Measurements from ENCODE around the gene ELMO1. TPM values are rescaled to one million over a fixed set of nuclear protein-coding genes. Genes with fewer than 3 reads are reported as not detected.

ELMO1 gene
- total RNA-seq, 2 experiments from 2014 or later, result 72.8 to 75.3 TPM

DNA sequence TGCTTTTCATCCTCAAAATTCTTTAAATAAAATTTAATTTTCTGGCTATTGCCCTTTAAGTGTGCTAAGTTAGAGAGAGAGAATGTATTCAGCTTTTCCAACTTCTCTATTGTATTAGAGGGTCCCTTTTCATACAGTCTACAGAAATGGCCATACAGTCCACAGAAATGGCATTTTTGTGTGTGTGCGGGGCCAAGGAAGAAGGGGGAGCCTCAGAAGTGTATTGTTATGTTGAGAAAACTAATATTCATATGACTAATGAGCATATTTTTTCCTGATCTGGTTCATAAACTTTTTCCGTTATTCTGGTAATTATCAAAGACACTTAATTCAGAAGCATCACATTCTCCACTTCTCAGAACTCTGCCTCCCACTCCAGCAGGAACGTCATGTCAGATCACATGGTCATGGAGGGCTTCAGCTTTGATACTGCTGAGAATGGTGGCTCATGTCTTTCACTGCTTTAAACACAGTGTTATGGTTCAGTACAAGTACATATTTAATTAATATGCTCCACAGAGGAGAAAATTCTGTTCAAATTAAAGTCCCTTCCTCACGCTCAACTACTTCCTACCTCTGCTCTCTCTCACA, 37.1 kb downstream of the ELMO1 start:
- intact Hi-C loops (cut with micrococcal nuclease), result loop anchor here (5.0 kb wide), 2 partner anchors 36 to 49 kb away; partner anchors contain the start of gene ELMO1
- peak overlapping the region; percentile 24 for H3K4me3 Mint-ChIP-seq
- POLR2A ChIA-PET, result interaction anchor here (1.0 to 1.4 kb wide), 2 partner anchors 9 to 36 kb away, joined by 4 read pairs; no protein-coding TSS in a partner anchor
- peaks cover 62% of the 10 kb centered on the region for H3K4me1 Mint-ChIP-seq (ENCODE audit: low read depth)
- peaks cover 9% of the 10 kb centered on the region for H3K9me3 Mint-ChIP-seq
- peak overlapping the region; percentile 87 for H3K27ac Mint-ChIP-seq
- CTCF ChIA-PET, result interaction anchor here (0.8 to 1.6 kb wide), 5 partner anchors 16 to 69 kb away, joined by 3 to 5 read pairs (median 4); partner anchors contain the start of gene ELMO1
- ATAC-seq (peak; percentile 52), DNase-seq (peak; percentile 77)
- H3K27me3 Mint-ChIP-seq, result no peaks in the 10 kb centered on the region
- peaks cover 16% of the 10 kb centered on the region for H3K36me3 Mint-ChIP-seq (ENCODE audit: low read depth)
- TF ChIP-seq, protein P1, sequence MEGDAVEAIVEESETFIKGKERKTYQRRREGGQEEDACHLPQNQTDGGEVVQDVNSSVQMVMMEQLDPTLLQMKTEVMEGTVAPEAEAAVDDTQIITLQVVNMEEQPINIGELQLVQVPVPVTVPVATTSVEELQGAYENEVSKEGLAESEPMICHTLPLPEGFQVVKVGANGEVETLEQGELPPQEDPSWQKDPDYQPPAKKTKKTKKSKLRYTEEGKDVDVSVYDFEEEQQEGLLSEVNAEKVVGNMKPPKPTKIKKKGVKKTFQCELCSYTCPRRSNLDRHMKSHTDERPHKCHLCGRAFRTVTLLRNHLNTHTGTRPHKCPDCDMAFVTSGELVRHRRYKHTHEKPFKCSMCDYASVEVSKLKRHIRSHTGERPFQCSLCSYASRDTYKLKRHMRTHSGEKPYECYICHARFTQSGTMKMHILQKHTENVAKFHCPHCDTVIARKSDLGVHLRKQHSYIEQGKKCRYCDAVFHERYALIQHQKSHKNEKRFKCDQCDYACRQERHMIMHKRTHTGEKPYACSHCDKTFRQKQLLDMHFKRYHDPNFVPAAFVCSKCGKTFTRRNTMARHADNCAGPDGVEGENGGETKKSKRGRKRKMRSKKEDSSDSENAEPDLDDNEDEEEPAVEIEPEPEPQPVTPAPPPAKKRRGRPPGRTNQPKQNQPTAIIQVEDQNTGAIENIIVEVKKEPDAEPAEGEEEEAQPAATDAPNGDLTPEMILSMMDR (IDR thresholded peaks at IDR 0.05), result no peak

DNA sequence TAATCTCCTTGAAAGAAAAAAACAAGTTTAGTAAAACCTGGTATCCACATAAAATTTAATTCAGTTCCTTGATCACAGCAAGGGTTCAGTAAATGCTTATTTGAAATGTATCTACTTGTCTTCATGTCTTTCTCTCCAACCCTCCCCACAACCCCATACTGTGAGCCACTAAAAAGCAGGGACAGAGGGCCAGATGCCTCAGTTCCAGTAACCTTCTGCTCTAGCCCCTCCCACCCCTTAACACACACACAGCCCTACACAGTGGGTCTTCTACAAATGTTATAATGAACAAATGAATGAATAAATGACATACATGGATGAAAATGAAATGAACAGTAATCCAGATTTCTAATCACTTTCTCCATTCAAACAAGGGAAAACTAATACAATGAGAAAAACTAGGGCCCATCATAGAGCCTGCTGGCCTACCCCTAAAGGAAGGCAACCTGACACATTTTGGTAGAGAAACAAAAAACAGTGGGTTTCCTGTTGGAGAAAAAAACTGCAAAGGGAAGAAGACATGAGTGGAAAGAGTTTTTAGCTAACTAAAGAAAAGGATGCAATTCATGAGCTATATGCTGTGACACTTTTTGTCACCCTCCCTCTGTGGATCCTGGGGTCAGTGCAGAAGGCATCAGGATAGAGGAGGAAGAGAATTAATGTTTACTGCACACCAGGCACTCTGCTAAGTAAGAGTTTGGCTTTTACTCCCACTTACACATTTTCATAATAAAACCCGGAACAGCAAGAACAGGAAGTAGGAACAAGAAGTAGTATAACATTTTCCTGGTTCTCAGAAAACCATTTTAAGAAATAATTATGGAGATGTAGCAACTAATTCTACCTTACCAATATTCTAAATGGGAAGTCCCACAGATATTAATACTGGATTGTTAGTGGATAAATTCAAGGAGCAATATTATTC, 38.1 kb downstream of the ELMO1 start:
- TF ChIP-seq, protein P1 (IDR thresholded peaks at IDR 0.05), result no peak
- peak overlapping the region; percentile 87 for H3K27ac Mint-ChIP-seq
- H3K9me3 Mint-ChIP-seq, result peaks cover 9% of the 10 kb centered on the region
- peaks cover 16% of the 10 kb centered on the region for H3K36me3 Mint-ChIP-seq (ENCODE audit: low read depth)
- POLR2A ChIA-PET, result interaction anchor here (1.0 to 2.4 kb wide), 5 partner anchors 10 to 69 kb away, joined by 4 to 12 read pairs (median 4); partner anchors contain the start of gene ELMO1
- intact Hi-C loops (cut with micrococcal nuclease), result loop anchor here (5.0 kb wide), 2 partner anchors 37 to 48 kb away; partner anchors contain the start of gene ELMO1
- CTCF ChIA-PET, result interaction anchor here (0.6 to 1.6 kb wide), 7 partner anchors 17 to 403 kb away, joined by 3 to 4 read pairs (median 3); partner anchors contain the start of gene ELMO1
- peak overlapping the region; percentile 48 for H3K4me3 Mint-ChIP-seq
- H3K27me3 Mint-ChIP-seq, result no peaks in the 10 kb centered on the region
- DNase-seq (peak; percentile 39), ATAC-seq (peak; percentile 49)
- H3K4me1 Mint-ChIP-seq (ENCODE audit: low read depth), result peaks cover 69% of the 10 kb centered on the region

DNA sequence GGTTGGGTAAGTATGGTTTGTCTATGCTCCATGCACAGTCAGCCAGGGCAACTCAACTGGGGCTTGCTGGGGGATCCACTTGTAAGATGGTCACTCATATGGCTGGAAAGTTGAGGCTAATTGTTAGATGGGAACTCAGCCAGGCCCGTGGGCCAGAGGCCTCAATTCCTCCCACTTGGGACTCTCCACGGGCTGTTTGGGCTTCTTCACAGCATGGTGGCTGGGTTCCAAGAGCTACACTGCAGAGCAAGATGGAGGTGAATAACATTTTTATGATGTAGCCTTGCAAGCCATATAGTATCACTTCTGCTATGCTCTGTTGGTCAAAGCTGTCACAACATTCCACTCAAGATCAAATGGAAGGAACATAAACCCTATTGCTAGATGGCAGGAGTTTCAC, 39.2 kb downstream of the ELMO1 start:
- intact Hi-C loops (cut with micrococcal nuclease), result no loop called here
- DNase-seq (peak; percentile 6), ATAC-seq (no peak)
- H3K9me3 Mint-ChIP-seq, result peaks cover 9% of the 10 kb centered on the region
- H3K4me1 Mint-ChIP-seq (ENCODE audit: low read depth), result peaks cover 69% of the 10 kb centered on the region
- H3K27me3 Mint-ChIP-seq, result no peaks in the 10 kb centered on the region
- peak overlapping the region; percentile 87 for H3K27ac Mint-ChIP-seq
- TF ChIP-seq, protein P1 (IDR thresholded peaks at IDR 0.05), result no peak
- CTCF ChIA-PET, result interaction anchor here (0.6 to 1.4 kb wide), 3 partner anchors 39 to 402 kb away, joined by 3 read pairs; partner anchors contain the start of gene ELMO1
- H3K4me3 Mint-ChIP-seq, result peak overlapping the region; percentile 73
- H3K36me3 Mint-ChIP-seq (ENCODE audit: low read depth), result peaks cover 15% of the 10 kb centered on the region
- POLR2A ChIA-PET, result interaction anchor here (0.8 to 2.4 kb wide), 6 partner anchors 11 to 68 kb away, joined by 3 to 12 read pairs (median 5); partner anchors contain the start of gene ELMO1

DNA sequence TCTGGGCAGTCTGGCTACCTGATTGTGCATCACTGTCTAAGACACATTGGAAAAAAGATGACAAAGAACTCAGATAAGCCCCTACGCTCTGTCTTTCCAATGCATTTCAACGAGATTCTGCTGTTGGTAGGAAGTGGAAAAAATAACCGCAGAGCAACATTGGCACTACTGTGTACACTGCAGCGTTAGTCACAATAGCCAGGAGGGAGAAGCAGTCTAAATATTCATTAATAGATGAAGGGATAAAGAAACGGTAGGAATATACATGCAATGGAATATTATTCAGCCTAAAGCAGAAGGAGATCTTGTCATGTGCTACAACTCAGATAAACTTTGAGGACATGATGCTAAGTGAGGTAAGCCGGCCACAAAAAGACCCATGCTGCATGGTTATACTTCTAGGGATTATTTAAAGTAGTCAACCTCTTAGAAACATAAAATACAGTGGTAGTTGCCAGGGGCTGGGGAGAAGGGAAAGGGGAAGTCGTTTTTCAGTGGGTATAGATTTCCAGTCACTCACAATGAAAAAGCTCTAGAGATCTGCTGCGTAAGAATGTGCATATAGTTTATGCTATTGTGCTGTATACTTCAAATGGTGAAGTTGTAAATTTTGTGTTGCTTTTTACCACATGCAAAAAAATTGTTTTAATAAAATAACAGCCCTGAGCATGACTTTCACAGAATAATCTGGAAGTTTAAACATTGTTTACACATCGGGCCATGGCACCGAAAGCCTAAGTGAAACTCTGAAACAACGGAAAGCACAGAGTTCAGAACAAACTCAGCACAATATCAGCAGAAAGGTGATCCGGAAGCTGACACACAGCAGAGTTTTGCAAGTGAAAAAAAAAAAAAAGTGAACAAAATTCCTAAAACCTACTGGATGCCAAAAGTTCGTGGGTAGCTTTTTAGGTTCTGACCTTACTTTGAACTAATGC, 40.1 kb downstream of the ELMO1 start:
- DNase-seq (peak; percentile 31), ATAC-seq (peak; percentile 54)
- ChIA-PET CTCF (interaction anchor here (0.7 to 1.4 kb wide), 2 partner anchors 40 to 264 kb away, joined by 3 read pairs; partner anchors contain the start of gene ELMO1), POLR2A (interaction anchor here (0.8 to 2.4 kb wide), 6 partner anchors 12 to 67 kb away, joined by 3 to 12 read pairs (median 4); partner anchors contain the start of gene ELMO1)
- H3K4me3 Mint-ChIP-seq, result peak overlapping the region; percentile 73
- peaks cover 9% of the 10 kb centered on the region for H3K9me3 Mint-ChIP-seq
- intact Hi-C loops (cut with micrococcal nuclease), result no loop called here
- no peaks in the 10 kb centered on the region for H3K27me3 Mint-ChIP-seq
- peak overlapping the region; percentile 87 for H3K27ac Mint-ChIP-seq
- peaks cover 69% of the 10 kb centered on the region for H3K4me1 Mint-ChIP-seq (ENCODE audit: low read depth)
- TF ChIP-seq, protein P1 (IDR thresholded peaks at IDR 0.05), result no peak
- peaks cover 11% of the 10 kb centered on the region for H3K36me3 Mint-ChIP-seq (ENCODE audit: low read depth)
